Osteoblast (primary cell): ENCODE results near the gene KLRF2. TPM values are rescaled to one million over a fixed set of nuclear protein-coding genes. Genes with fewer than 3 reads are reported as not detected.

Experiments used
- DNase-seq: peaks from one replicate; pipeline ENCODE4 v3.0.0; 2011; ENCODE audit warnings: low spot score, mixed read lengths; ENCODE audit not compliant: insufficient read length; ENCODE audit errors: missing footprints
- H2AFZ ChIP-seq: 2 replicates; pipeline ENCODE4 v1.6.0; 2011; ENCODE audit warnings: mild to moderate bottlenecking, low read length
- H3K27ac ChIP-seq: 2 replicates; pipeline ENCODE4 v1.5.1; 2011; ENCODE audit warnings: mild to moderate bottlenecking, low read depth, low read length, moderate library complexity
- H3K27me3 ChIP-seq: 2 replicates; pipeline ENCODE4 v1.6.0; 2012; ENCODE audit warnings: mild to moderate bottlenecking, control low read depth, inconsistent platforms, low read length, moderate library complexity; ENCODE audit not compliant: insufficient read depth
- H3K36me3 ChIP-seq: 2 replicates; pipeline ENCODE4 v1.5.1; 2011; ENCODE audit warnings: mild to moderate bottlenecking, low read length, control low read depth, moderate library complexity; ENCODE audit not compliant: insufficient read depth
- H3K4me1 ChIP-seq: 2 replicates; pipeline ENCODE4 v1.5.1; 2011; ENCODE audit warnings: mild to moderate bottlenecking, low read length, control low read depth, moderate library complexity; ENCODE audit not compliant: insufficient read depth
- H3K4me2 ChIP-seq: 2 replicates; pipeline ENCODE4 v1.6.0; 2011; ENCODE audit warnings: mild to moderate bottlenecking, low read length; ENCODE audit not compliant: insufficient read depth
- H3K4me3 ChIP-seq: fragments of 200-600 bp; sonication (generic); 3 replicates; pipeline ENCODE4 v1.5.1; 2012; ENCODE audit warnings: mild to moderate bottlenecking, low read length, inconsistent platforms; ENCODE audit not compliant: insufficient read depth
- H3K79me2 ChIP-seq: 2 replicates; pipeline ENCODE4 v1.6.0; 2012; ENCODE audit warnings: mild to moderate bottlenecking, low read length, control low read depth, inconsistent platforms; ENCODE audit not compliant: insufficient read depth
- H3K9me3 ChIP-seq: 2 replicates; pipeline ENCODE4 v1.5.1; 2011; ENCODE audit warnings: low read depth, low read length, control low read depth
- H4K20me1 ChIP-seq: 2 replicates; pipeline ENCODE4 v1.6.0; 2012; ENCODE audit warnings: mild to moderate bottlenecking, low read length, control low read depth; ENCODE audit not compliant: insufficient read depth
- total RNA-seq: library from RNA; depleted of rRNA; stranded (reverse); fragments of >200 nt; gene quantifications from 2 replicates; pipeline ENCODE4 v1.2.3, GENCODE V29; 2012
- TF ChIP-seq, protein P1 (sequence below): IDR thresholded peaks from 2 replicates; pipeline ENCODE4 v1.5.1; 2011; ENCODE audit warnings: mild to moderate bottlenecking, low read depth, low read length, moderate library complexity; ENCODE audit errors: extremely low read depth

KLRF2 gene
- total RNA-seq, 1 donor, result not detected

DNA sequence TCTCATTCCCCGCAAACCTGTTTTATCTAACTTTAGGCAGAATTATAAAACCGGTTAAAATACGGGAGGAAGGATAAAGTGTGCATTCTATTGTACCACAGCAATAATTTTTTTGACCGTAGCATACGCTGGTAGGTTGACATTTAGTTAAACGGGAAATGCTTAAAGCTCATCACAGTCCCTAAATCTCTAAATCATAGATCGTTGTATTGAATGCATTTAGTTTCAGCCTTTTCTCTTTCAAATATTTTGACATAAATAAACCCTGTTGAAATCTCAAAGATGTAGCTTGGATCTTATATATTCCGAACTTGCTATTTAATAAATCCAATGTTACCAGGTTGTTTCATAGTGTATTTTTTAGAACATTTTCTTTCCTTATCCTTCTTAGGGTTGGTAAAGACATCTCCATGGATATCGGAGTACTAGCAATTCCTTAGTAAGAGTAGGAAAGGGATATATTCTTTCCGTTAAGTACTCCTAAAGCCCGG is 12.9 kb upstream of the KLRF2 start:
- peak overlapping the region; percentile 19 for H3K4me3 ChIP-seq
- peaks cover 7% of the 10 kb centered on the region for H3K4me1 ChIP-seq
- DNase-seq, result no peak
- peak overlapping the region; percentile 40 for H2AFZ ChIP-seq
- no peaks in the 10 kb centered on the region for H4K20me1 ChIP-seq
- H3K36me3 ChIP-seq, result no peaks in the 10 kb centered on the region
- TF ChIP-seq, protein P1, sequence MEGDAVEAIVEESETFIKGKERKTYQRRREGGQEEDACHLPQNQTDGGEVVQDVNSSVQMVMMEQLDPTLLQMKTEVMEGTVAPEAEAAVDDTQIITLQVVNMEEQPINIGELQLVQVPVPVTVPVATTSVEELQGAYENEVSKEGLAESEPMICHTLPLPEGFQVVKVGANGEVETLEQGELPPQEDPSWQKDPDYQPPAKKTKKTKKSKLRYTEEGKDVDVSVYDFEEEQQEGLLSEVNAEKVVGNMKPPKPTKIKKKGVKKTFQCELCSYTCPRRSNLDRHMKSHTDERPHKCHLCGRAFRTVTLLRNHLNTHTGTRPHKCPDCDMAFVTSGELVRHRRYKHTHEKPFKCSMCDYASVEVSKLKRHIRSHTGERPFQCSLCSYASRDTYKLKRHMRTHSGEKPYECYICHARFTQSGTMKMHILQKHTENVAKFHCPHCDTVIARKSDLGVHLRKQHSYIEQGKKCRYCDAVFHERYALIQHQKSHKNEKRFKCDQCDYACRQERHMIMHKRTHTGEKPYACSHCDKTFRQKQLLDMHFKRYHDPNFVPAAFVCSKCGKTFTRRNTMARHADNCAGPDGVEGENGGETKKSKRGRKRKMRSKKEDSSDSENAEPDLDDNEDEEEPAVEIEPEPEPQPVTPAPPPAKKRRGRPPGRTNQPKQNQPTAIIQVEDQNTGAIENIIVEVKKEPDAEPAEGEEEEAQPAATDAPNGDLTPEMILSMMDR, result no peak
- H3K9me3 ChIP-seq, result no peaks in the 10 kb centered on the region
- peak overlapping the region; percentile 19 for H3K4me2 ChIP-seq
- no peak overlapping the region for H3K27ac ChIP-seq
- no peaks in the 10 kb centered on the region for H3K27me3 ChIP-seq
- no peaks in the 10 kb centered on the region for H3K79me2 ChIP-seq

DNA sequence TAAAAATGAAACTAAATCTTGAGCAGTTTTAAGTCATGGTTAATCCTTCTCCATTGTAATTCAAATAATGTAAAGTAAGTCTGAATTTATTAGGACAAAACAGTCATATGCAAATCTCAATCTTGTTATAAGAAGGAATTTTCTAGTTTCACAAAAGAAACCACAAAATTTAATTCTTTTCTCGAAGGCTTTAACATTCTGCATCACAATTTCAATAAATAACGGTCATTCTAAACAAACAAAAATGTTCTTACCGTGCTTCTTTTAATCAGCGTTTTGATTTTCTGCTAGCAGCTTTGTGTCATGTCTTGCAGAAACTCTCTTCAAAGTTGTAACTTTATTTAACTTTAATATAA is 12.4 kb upstream of the KLRF2 start:
- peak overlapping the region; percentile 85 for H3K4me2 ChIP-seq
- H2AFZ ChIP-seq, result peak overlapping the region; percentile 89
- no peak overlapping the region for H3K27ac ChIP-seq
- H3K4me1 ChIP-seq, result peaks cover 7% of the 10 kb centered on the region
- H3K27me3 ChIP-seq, result no peaks in the 10 kb centered on the region
- H3K9me3 ChIP-seq, result no peaks in the 10 kb centered on the region
- peak overlapping the region; percentile 74 for H3K4me3 ChIP-seq
- TF ChIP-seq, protein P1, result no peak
- no peak for DNase-seq
- no peaks in the 10 kb centered on the region for H3K79me2 ChIP-seq
- no peaks in the 10 kb centered on the region for H4K20me1 ChIP-seq
- no peaks in the 10 kb centered on the region for H3K36me3 ChIP-seq

DNA sequence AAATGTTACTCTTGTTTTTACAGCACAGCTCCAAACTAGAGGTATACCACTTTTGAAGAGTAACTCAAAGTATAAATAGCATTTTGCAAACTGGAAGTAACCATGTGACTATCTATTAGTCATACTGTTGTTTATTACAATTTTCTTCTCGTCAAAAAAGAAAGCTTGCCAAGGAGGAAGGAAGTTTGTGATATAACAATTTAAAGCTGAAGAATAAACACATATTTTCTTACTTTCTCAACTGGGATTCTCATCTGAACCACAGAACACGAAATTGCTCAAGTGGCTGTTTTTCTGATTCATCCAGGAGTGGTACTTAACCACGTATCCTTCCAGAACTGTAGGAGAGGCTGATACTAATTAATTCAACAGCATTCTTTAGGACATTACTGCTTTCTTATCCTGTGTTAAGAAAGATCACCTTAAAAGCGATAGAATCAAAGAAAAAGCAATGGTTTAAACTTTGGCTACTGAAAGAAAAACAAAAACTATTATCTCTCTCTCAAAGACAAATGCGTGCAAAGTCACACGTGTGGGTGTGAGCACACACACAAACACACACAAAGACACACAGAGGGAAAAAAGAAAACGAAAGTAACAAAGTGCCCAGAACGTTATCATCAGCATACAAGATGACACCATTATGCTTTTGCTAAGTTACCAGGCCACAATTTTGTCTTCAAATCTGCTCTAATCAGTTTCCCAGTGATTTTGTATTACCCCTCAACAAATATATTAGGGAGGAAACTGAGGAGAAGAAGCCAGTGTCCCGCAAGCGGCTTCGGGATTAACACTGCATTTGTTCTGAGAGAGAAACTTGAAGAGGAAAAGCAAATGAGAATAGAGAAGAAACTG is 11.8 kb upstream of the KLRF2 start, which contains the start of gene CLEC2B:
CLEC2B (minus strand) TSS at position 48 of the 855 bp plus-strand sequence.
- Histone ChIP-seq H3K27ac (peak within 1 kb of the TSS; percentile 52), H3K27me3 (no peaks in the 10 kb centered on the region), H3K4me3 (peak within 1 kb of the TSS; percentile 74), H3K4me1 (peaks cover 7% of the 10 kb centered on the region), H3K36me3 (no peaks in the 10 kb centered on the region), H3K9me3 (no peaks in the 10 kb centered on the region), H2AFZ (peak within 1 kb of the TSS; percentile 89), H3K79me2 (no peaks in the 10 kb centered on the region), H3K4me2 (peak within 1 kb of the TSS; percentile 85), H4K20me1 (no peaks in the 10 kb centered on the region)
- TF ChIP-seq, protein P1, result no peak
- DNase-seq, result no peak

DNA sequence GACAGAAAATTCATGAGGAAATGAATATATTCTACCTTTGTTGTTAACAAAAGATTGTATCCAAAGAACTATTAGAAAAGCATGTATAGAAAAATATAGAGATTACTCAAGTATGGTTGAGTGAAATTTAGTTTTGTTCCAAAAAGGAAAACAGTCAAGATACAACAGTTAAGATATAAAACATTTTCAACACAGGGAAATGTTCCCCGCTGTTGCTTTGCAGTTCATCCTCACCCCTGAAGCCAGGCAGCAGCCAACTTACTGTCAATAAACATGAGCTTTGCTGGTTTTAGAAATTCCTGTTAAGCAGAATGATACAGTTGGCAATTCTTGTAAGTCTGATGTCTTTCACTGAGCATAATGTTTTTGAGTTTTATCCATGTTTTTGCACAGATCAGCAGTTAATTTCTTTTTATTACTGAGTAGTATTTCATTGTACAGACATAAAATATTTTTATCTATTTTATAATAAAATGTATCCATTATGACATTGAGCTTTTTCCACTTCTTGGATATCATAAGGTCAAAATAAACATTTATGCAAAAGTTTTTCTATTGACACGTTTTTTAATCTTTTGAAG is 10.9 kb upstream of the KLRF2 start:
- DNase-seq, result no peak
- no peaks in the 10 kb centered on the region for H3K27me3 ChIP-seq

More for the DNA sequence above, 10.9 kb upstream of the KLRF2 start:
- TF ChIP-seq, protein P1, result no peak
- H3K9me3 ChIP-seq, result no peaks in the 10 kb centered on the region
- peak overlapping the region; percentile 85 for H3K4me2 ChIP-seq
- H4K20me1 ChIP-seq, result no peaks in the 10 kb centered on the region
- peak overlapping the region; percentile 89 for H2AFZ ChIP-seq
- H3K4me1 ChIP-seq, result peaks cover 7% of the 10 kb centered on the region
- no peaks in the 10 kb centered on the region for H3K79me2 ChIP-seq
- no peaks in the 10 kb centered on the region for H3K36me3 ChIP-seq
- H3K4me3 ChIP-seq, result peak overlapping the region; percentile 74
- peak overlapping the region; percentile 52 for H3K27ac ChIP-seq
